GM12872 (cell line): Measurements from ENCODE around the gene KRT76.

Experiments used
- TF ChIP-seq, protein P1 (sequence below): IDR thresholded peaks from 3 replicates; pipeline ENCODE4 v1.5.1; 2011; ENCODE audit warnings: low read depth, mild to moderate bottlenecking, low read length, moderate library complexity; ENCODE audit not compliant: insufficient read depth

KRT76 gene

DNA sequence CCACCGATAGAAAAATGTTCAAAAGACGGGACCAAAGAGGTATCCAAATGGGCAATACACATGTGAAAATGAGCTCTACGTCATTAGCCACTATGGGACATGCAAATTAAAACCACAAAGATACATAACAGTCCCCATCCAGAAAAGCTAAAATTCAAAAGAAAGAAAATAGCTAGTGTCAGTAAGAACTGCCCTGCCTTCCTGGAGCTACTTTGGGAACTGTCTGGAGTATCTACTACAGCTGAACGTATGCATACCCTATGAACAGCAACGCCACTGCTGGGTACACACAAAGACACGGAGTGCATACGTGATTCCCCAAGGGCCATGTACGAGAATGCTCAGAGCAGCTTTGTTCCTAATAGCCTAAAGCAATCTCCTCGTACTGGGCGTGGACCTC, 48.0 kb downstream of the KRT76 start:
- TF ChIP-seq, protein P1, sequence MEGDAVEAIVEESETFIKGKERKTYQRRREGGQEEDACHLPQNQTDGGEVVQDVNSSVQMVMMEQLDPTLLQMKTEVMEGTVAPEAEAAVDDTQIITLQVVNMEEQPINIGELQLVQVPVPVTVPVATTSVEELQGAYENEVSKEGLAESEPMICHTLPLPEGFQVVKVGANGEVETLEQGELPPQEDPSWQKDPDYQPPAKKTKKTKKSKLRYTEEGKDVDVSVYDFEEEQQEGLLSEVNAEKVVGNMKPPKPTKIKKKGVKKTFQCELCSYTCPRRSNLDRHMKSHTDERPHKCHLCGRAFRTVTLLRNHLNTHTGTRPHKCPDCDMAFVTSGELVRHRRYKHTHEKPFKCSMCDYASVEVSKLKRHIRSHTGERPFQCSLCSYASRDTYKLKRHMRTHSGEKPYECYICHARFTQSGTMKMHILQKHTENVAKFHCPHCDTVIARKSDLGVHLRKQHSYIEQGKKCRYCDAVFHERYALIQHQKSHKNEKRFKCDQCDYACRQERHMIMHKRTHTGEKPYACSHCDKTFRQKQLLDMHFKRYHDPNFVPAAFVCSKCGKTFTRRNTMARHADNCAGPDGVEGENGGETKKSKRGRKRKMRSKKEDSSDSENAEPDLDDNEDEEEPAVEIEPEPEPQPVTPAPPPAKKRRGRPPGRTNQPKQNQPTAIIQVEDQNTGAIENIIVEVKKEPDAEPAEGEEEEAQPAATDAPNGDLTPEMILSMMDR = no peak

DNA sequence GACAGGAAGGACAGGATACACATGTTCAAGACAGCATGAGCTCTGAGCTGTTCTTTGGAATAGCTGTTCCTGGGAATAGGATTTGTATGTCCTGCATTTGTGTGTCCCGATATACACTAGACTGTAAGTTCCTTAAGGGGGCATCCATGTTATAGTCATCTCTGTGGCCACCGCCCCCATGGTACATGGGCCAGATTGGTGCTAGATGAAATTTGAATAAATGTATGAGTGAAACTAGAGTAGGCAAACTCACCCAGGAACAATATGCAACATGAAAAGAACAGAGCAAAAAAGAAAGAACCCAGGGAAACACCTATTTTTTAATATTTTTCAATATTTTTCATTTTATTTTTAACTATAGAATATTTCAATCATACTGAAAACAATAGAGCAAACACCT, 48.8 kb downstream of the KRT76 start:
- TF ChIP-seq, protein P1 = no peak

DNA sequence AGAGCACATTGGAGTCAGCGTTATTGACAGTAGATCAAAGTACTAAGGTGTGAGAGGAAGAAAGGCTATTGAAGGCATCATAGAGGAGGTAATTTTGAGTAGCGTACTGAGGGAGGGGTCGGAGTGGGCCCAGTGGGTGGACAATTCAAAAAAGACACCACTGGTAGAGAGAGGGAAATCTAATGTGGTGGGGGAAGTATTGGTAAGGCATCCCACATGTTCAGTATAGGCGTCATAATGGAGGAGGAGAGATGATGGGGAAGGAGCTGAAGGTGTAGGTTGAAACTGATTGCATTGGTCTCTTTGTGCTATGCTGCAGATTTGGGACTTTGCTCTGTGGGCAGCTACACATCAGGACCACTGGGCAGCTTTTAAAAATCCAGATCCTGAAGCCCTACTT, 50.1 kb downstream of the KRT76 start:
- TF ChIP-seq, protein P1 = no peak

DNA sequence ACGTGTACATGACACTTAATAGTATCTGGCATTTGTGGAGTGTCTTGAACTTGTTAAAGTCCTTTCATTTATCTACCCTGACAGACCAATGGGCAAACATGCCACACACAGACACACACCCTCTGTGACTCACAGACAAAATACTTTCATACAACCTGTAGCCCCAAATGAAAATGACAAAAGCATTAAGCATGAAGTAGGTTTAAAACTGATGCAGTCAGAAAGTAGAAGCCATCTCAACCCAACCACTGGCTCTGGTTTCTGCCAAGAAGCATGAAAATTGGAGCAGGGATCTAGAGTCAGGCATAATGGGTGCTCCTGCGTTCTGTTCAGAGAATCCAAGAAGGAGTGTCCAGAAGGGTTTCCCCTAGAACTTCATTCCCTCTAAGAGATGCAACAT, 50.7 kb downstream of the KRT76 start:
- TF ChIP-seq, protein P1 = no peak

DNA sequence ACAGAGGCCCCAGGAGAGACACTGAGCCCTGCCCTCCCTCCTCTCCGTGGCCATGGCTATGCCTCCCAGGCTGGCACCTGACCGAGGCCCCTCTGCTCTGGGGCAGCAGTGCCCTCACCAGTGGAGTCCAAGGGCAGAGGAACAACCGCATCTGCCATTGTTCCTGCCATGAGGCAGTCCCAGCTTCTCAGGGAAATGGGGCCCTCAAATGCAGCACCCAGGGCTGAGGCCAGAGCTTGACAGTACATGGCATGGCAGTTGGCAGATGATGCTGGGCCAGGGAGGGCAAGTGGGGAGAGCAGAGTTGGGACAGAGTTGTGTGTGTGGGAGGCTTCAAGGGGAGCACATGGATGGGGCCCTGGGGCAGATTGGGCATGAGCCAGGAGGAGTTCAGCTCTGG, 52.8 kb downstream of the KRT76 start:
- TF ChIP-seq, protein P1 = no peak

DNA sequence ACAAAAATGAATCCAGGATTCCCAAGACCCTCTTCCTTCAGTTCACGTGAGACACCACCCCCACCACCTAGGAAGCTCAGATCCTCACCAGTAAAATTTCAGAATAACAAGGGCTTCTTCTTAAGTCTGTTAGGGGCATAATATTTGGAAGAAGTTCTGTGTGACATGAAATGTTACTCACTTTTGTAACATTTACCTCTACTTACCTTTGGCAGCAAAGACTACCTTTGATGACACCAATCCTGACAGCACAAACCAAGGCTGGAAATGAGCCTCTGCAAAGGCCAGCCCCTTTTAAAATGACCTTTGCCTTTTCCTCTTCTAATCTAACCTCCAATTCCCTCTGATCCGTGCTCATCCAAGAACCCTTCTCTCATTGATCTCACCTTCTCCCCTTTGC, 54.5 kb downstream of the KRT76 start:
- TF ChIP-seq, protein P1 = no peak

DNA sequence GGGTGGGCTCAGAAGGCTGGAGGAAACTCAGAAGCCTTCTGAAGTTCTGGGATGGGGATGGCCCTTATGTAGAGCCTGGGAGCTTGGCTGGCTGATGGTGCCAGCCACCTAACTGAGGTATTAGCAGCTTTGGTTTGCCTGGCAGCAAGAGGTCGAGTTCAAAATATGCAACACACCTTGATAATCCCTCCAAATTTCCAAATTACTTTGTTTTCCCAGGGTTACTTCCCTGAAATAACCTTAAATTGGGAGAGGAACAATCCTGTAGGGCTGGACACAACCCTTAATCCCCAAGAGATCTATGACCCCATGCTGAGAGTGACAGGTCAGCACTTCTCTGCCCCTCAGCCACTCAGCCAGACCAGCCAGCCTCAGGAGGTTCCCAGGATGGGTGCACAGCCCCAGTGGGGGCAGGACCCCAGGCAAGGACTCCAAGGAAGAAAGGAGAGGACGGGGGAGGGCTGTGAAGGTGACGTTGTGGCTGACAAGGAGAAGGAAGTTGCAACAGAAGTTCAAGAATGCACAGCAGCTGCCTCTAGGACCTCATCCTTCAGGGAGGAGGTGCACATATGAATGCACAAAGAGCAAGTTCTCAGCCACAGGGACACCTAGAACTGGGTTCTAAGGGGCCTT, 55.2 kb downstream of the KRT76 start:
- TF ChIP-seq, protein P1 = no peak
